Colonic mucosa (tissue), 4 donors: ENCODE data around the gene POLD4. TPM values are rescaled to one million over a fixed set of nuclear protein-coding genes. Genes with fewer than 3 reads are reported as not detected.

ENCODE experiments used
- DNase-seq: peaks from one replicate; pipeline ENCODE4 v3.0.0-alpha.2; 2020
- H3K27ac ChIP-seq: fragments of 200-600 bp; one replicate; pipeline ENCODE4 v1.8.0; 2021
- H3K27me3 ChIP-seq: fragments of 200-600 bp; one replicate; pipeline ENCODE4 v1.8.0; 2021
- H3K36me3 ChIP-seq: fragments of 200-600 bp; one replicate; pipeline ENCODE4 v1.8.0; 2021
- H3K4me1 ChIP-seq: fragments of 200-600 bp; one replicate; pipeline ENCODE4 v1.8.0; 2021; ENCODE audit warnings: mild to moderate bottlenecking
- H3K4me3 ChIP-seq: fragments of 200-600 bp; one replicate; pipeline ENCODE4 v1.8.0; 2021
- H3K9ac ChIP-seq, 2 donors: one replicate each; pipeline ENCODE4 v1.7.0; 2013; ENCODE audit warnings: control low read depth in 2 of 2, low read depth in 2 of 2, low read length in 2 of 2
- H3K9me3 ChIP-seq: fragments of 200-600 bp; one replicate; pipeline ENCODE4 v1.8.0; 2021
- intact Hi-C: fragments of 100-400 bp; cut with DNase I; formaldehyde crosslinking; loops from one replicate; pipeline ENCODE4 v1.14.1; 2022
- total RNA-seq, 2 donors: library from RNA; stranded (reverse); fragmentation: NEBNext Ultra II Directional in 1 of 2; extraction: Animal tissue kit (Norgen Biotek cat#: 25700) in 1 of 2; gene quantifications; one replicate each; pipeline ENCODE4 v1.2.1, GENCODE V29; 2021
- TF ChIP-seq, protein P1 (sequence below): fragments of 200-600 bp; IDR thresholded peaks from one replicate; pipeline ENCODE4 v1.8.0; 2022; ENCODE audit warnings: antibody characterized with exemption, mild to moderate bottlenecking
- donor health status: healthy.
- donor health status: DM: no; HTN: no; CAD: no.
- donor health status: DM: no; HTN: no; CAD: no.

Gene POLD4
- total RNA-seq, 2 donors from 2014 or later: 186 to 203 TPM

DNA sequence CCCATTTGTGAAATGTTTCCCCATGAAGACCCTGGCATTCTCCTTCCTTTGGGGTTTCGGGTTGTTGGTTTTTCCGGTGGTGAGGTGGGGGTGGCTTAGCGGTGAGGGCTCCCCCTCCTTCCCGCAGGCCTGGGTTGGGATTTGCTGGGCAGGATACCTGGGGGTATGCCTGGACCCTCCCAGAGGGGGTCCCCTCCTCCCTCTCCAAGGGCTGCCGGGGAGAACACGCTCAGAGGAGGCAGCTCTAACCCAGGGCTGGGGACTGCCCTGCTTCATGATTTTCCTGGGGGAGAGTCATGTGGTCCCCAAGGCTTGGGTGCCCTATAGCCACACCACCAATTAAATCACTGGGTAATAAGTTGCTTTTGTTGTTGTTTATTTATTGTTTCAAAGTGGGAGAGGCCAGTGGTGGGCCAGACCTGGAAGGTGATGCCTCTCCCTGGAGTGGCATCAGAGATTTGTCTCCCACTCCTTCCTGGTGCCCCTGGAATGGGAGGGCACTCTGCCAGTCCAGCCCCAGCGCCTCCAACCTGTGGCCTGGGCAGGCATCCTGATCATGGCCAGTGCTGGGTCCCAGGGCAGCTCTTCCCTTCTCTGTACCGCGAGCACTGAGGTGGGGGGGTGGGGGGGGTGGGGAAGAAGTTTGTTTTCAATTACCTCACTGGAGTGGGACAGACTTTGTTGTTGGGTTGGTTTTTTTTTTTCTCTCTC, 21.4 kb upstream of the POLD4 start:
- H3K36me3 ChIP-seq: no peaks in the 10 kb centered on the region
- intact Hi-C loops: no loop called here

DNA sequence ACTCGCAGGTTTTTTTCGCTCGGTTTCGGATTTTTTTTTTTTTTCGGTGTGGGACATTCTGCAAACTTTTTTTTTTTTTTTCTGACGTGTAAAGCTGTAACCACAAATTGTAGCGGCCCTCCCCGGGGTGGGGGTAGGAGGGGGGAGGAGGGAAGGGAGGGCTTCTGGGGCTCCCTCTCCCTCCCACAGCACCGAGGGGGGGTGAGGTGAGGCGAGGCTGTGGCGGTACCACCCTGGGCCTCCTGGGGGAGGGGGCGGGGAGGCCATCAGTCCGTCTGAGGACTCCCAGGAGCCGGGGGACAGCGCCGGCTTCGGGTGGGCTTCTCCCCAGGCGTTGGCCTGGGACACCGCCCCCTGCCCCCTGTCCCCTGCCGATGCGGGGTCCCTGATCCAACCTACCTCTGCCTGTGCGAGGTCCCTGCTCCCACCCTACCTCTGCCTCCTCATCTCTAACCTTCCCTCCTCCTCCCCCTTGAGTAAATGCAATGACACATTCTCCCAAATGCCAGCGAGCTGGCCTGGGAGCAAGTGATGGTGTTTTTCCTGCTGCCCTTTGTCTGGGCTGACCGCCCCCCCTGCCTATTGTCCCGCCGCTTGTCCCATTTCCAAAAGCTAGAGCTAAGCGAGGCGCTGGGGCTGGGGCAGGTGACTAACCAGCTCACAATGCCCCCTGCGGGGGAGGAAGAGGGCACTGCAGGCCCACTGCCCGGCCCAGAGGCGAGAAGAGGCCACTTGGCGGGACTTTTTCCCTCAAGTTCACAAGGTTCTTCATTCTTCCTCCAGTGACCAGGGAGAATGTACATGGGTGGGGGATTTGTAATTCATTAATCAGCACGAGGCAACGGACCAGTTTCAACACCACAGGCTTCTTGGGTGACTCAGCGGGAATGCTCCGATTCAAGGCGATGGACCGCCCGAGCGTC, 20.6 kb upstream of the POLD4 start:
- DNase-seq: peak; percentile 79
- Histone ChIP-seq H3K36me3 (no peaks in the 10 kb centered on the region), H3K4me3 (peak overlapping the region; percentile 75), H3K27me3 (no peaks in the 10 kb centered on the region), H3K9me3 (no peaks in the 10 kb centered on the region), H3K27ac (peak overlapping the region; percentile 95), H3K4me1 (peaks cover 15% of the 10 kb centered on the region), H3K9ac (peak overlapping the region; percentile 71 to 94)
- intact Hi-C loops: no loop called here
- TF ChIP-seq, protein P1, sequence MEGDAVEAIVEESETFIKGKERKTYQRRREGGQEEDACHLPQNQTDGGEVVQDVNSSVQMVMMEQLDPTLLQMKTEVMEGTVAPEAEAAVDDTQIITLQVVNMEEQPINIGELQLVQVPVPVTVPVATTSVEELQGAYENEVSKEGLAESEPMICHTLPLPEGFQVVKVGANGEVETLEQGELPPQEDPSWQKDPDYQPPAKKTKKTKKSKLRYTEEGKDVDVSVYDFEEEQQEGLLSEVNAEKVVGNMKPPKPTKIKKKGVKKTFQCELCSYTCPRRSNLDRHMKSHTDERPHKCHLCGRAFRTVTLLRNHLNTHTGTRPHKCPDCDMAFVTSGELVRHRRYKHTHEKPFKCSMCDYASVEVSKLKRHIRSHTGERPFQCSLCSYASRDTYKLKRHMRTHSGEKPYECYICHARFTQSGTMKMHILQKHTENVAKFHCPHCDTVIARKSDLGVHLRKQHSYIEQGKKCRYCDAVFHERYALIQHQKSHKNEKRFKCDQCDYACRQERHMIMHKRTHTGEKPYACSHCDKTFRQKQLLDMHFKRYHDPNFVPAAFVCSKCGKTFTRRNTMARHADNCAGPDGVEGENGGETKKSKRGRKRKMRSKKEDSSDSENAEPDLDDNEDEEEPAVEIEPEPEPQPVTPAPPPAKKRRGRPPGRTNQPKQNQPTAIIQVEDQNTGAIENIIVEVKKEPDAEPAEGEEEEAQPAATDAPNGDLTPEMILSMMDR: peak; percentile 51

More for the DNA sequence above, 21.4 kb upstream of the POLD4 start:
- no peak for DNase-seq
- TF ChIP-seq, protein P1: no peak
- no peaks in the 10 kb centered on the region for H3K9me3 ChIP-seq
- H3K27ac ChIP-seq: peak overlapping the region; percentile 95
- H3K4me1 ChIP-seq: peaks cover 19% of the 10 kb centered on the region
- H3K27me3 ChIP-seq: no peaks in the 10 kb centered on the region
- H3K9ac ChIP-seq: peak overlapping the region in 1 of 2 donors; percentile 71
- H3K4me3 ChIP-seq: peak overlapping the region; percentile 75

DNA sequence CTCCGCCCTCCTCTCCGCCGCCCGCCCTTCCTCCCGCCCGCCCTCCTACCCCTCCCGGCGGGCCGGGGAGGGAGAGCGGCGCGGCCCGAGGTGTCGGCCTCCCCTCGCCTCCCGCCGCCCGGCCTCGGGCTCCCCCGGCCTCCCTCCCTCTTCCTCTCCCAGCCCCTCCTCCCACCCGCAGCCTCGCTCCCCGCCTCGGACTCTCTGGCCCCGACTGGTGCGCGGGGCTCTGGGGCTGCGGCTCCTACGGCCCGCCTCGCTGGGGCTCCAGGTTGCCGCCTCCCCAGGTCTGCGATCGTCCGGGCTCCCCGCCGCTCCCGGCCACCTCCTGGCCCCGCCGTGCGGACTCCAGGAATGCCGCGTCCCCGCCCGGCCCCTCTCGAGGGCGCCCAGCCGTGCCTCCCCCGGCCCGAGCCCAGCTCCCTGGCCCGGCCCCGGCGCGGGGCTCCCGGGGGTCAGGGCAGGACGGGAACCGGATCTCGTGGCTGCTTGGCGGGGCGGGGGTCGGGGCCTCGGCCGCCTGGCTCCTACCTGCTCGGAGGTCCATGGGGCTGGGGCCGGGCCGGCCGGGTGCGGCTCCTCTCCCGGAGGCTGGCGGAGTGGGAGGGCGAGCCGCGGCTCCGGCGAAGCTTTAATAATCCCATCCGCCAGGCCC, 19.8 kb upstream of the POLD4 start, which contains the start of gene CLCF1:
CLCF1 (minus strand) TSS at position 606 of the 655 bp plus-strand sequence; CDS start at position 547, 59 bp downstream.
- TF ChIP-seq, protein P1: no peak
- intact Hi-C loops: no loop called here

DNA sequence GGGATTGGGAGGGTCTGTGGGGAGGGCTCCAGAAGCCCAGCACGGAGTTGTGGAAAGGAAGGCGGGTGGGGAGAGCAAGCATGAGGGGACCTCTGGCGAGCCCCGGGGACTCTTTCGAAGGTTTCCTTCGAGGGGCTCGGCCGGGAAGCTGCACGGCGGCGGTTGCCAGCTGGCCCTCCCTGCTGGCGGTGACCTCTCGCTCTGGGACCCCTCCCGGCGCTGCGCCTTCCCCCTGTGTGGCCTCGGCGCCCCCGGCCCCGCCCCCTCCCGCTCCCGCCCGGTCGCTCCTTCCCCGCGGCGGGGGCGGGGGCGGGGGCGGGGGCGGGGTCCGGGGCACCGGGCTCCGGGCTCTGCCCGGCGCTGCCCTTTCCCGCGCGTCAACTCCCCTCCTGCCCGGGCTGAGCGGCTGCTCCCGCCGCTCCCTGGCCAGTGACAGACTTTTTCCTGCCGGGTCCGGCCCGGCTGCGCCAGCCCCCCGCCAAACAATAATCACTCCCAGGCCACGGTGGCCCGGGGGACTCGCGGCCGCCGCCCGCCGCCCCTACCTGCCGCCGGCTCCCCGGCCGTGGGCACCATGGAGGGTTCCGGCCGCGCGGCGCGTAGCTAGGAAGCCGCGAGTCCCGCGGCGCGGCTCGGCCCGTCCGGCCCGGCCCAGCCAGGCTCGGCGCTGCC, 19.1 kb upstream of the POLD4 start:
- H3K36me3 ChIP-seq: no peaks in the 10 kb centered on the region
- peak overlapping the region; percentile 57 to 94 for H3K9ac ChIP-seq
- peaks cover 15% of the 10 kb centered on the region for H3K4me1 ChIP-seq
- no peak for DNase-seq
- peak overlapping the region; percentile 75 for H3K4me3 ChIP-seq
- no peaks in the 10 kb centered on the region for H3K27me3 ChIP-seq
- H3K27ac ChIP-seq: peak overlapping the region; percentile 95
- no peaks in the 10 kb centered on the region for H3K9me3 ChIP-seq
- TF ChIP-seq, protein P1: no peak
- intact Hi-C loops: no loop called here

More for the DNA sequence above, 19.8 kb upstream of the POLD4 start, which contains the start of gene CLCF1:
- no peaks in the 10 kb centered on the region for H3K36me3 ChIP-seq
- H3K9me3 ChIP-seq: no peaks in the 10 kb centered on the region
- peak within 1 kb of the TSS; percentile 95 for H3K27ac ChIP-seq
- H3K9ac ChIP-seq: peak within 1 kb of the TSS; percentile 71 to 94
- peak within 1 kb of the TSS; percentile 75 for H3K4me3 ChIP-seq
- peaks cover 15% of the 10 kb centered on the region for H3K4me1 ChIP-seq
- no peaks in the 10 kb centered on the region for H3K27me3 ChIP-seq
- DNase-seq: peak; percentile 71
